ENCODE measurements around the gene WDR45. TPM values are rescaled to one million over a fixed set of nuclear protein-coding genes. Genes with fewer than 3 reads are reported as not detected.

Gene WDR45
- total and polyA plus RNA-seq, 2 of the 13 experiments (the other 11 are each of a cell fraction or from before 2014, with no cell fraction given), result 16.4 to 65.5 TPM

- TF ChIP-seq ZNF260 (CRISPR knock-in tag; IDR thresholded peaks at IDR 0.05; ENCODE audit: borderline replicate concordance, low read depth), result no peak
- peak; percentile 94 for TF ChIP-seq NFYC (CRISPR knock-in tag; IDR thresholded peaks at IDR 0.05)
- no peak for TF ChIP-seq ZNF879 (CRISPR knock-in tag; IDR thresholded peaks at IDR 0.05)
- no peak for TF ChIP-seq ZNF512B (CRISPR knock-in tag; IDR thresholded peaks at IDR 0.05; ENCODE audit: borderline replicate concordance)
- TF ChIP-seq ZSCAN30 (CRISPR knock-in tag; IDR thresholded peaks at IDR 0.05), result no peak
- TF ChIP-seq, protein P1, sequence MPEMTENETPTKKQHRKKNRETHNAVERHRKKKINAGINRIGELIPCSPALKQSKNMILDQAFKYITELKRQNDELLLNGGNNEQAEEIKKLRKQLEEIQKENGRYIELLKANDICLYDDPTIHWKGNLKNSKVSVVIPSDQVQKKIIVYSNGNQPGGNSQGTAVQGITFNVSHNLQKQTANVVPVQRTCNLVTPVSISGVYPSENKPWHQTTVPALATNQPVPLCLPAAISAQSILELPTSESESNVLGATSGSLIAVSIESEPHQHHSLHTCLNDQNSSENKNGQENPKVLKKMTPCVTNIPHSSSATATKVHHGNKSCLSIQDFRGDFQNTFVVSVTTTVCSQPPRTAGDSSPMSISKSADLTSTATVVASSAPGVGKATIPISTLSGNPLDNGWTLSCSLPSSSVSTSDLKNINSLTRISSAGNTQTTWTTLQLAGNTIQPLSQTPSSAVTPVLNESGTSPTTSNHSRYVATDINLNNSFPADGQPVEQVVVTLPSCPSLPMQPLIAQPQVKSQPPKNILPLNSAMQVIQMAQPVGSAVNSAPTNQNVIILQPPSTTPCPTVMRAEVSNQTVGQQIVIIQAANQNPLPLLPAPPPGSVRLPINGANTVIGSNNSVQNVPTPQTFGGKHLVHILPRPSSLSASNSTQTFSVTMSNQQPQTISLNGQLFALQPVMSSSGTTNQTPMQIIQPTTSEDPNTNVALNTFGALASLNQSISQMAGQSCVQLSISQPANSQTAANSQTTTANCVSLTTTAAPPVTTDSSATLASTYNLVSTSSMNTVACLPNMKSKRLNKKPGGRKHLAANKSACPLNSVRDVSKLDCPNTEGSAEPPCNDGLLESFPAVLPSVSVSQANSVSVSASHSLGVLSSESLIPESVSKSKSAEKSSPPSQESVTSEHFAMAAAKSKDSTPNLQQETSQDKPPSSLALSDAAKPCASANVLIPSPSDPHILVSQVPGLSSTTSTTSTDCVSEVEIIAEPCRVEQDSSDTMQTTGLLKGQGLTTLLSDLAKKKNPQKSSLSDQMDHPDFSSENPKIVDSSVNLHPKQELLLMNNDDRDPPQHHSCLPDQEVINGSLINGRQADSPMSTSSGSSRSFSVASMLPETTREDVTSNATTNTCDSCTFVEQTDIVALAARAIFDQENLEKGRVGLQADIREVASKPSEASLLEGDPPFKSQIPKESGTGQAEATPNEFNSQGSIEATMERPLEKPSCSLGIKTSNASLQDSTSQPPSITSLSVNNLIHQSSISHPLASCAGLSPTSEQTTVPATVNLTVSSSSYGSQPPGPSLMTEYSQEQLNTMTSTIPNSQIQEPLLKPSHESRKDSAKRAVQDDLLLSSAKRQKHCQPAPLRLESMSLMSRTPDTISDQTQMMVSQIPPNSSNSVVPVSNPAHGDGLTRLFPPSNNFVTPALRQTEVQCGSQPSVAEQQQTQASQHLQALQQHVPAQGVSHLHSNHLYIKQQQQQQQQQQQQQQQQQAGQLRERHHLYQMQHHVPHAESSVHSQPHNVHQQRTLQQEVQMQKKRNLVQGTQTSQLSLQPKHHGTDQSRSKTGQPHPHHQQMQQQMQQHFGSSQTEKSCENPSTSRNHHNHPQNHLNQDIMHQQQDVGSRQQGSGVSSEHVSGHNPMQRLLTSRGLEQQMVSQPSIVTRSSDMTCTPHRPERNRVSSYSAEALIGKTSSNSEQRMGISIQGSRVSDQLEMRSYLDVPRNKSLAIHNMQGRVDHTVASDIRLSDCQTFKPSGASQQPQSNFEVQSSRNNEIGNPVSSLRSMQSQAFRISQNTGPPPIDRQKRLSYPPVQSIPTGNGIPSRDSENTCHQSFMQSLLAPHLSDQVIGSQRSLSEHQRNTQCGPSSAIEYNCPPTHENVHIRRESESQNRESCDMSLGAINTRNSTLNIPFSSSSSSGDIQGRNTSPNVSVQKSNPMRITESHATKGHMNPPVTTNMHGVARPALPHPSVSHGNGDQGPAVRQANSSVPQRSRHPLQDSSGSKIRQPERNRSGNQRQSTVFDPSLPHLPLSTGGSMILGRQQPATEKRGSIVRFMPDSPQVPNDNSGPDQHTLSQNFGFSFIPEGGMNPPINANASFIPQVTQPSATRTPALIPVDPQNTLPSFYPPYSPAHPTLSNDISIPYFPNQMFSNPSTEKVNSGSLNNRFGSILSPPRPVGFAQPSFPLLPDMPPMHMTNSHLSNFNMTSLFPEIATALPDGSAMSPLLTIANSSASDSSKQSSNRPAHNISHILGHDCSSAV (CRISPR knock-in tag; IDR thresholded peaks at IDR 0.05; ENCODE audit: borderline replicate concordance), result no peak
- TF ChIP-seq, protein P2, sequence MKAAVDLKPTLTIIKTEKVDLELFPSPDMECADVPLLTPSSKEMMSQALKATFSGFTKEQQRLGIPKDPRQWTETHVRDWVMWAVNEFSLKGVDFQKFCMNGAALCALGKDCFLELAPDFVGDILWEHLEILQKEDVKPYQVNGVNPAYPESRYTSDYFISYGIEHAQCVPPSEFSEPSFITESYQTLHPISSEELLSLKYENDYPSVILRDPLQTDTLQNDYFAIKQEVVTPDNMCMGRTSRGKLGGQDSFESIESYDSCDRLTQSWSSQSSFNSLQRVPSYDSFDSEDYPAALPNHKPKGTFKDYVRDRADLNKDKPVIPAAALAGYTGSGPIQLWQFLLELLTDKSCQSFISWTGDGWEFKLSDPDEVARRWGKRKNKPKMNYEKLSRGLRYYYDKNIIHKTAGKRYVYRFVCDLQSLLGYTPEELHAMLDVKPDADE (CRISPR knock-in tag; IDR thresholded peaks at IDR 0.05), result no peak
- TF ChIP-seq ZZZ3 (CRISPR knock-in tag; IDR thresholded peaks at IDR 0.05; ENCODE audit: borderline replicate concordance), result no peak
- no peak; the same call in 1 of the 2 replicates for TF ChIP-seq ZNF710 (CRISPR knock-in tag; IDR thresholded peaks at IDR 0.05; ENCODE audit: borderline replicate concordance)
- TF ChIP-seq, protein P3, sequence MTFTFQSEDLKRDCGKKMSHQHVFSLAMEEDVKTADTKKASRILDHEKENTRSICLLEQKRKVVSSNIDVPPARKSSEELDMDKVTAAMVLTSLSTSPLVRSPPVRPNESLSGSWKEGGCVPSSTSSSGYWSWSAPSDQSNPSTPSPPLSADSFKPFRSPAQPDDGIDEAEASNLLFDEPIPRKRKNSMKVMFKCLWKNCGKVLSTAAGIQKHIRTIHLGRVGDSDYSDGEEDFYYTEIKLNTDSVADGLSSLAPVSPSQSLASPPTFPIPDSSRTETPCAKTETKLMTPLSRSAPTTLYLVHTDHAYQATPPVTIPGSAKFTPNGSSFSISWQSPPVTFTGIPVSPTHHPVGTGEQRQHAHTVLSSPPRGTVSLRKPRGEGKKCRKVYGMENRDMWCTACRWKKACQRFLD (CRISPR knock-in tag; IDR thresholded peaks at IDR 0.05; ENCODE audit: borderline replicate concordance), result no peak
- no peak for TF ChIP-seq SUZ12 (IDR thresholded peaks at IDR 0.05; ENCODE audit: low read depth, low read length)
Measured at GRCh38 chrX:49100704-49101628, 21.3 kb upstream of the WDR45 start (continued).
